GM18507 (cell line): ENCODE measurements around the gene KRTAP4-16.
"Not testable (repeated sequence)": the region's sequence is repeated elsewhere in the genome, so short reads cannot be mapped to it uniquely, and the experiment has no call there.

Experiments used
- DNase-seq: peaks from one replicate; pipeline ENCODE4 v3.0.0; 2011; ENCODE audit warnings: low read depth; ENCODE audit not compliant: insufficient read length; ENCODE audit errors: extremely low spot score
- FAIRE-seq: peaks from 2 replicates; lab custom pipeline; 2011; peaks lifted over from hg19 to GRCh38; lab: Jason Lieb, UNC

The KRTAP4-16 gene

GRCh38 chr17:41121742-41122141 lies 19.7 kb upstream of the KRTAP4-16 start:
- no peak for FAIRE-seq
- DNase-seq: no peak

- not testable (repeated sequence) for DNase-seq
- peak; percentile 52 for FAIRE-seq
These were observed 18.0 kb upstream of the KRTAP4-16 start for GRCh38 chr17:41119696-41120690.

GRCh38 chr17:41118721-41119120 lies 16.7 kb upstream of the KRTAP4-16 start:
- no peak for FAIRE-seq
- no peak for DNase-seq

GRCh38 chr17:41117846-41118386 lies 15.9 kb upstream of the KRTAP4-16 start, which contains the start of gene KRTAP4-11:
Gene KRTAP4-11, minus strand, starts transcription at chr17:41118373. Its CDS starts 58 bp downstream, at chr17:41118315.
- not testable (repeated sequence) for FAIRE-seq, DNase-seq

GRCh38 chr17:41116297-41116696 lies 14.3 kb upstream of the KRTAP4-16 start:
- DNase-seq (no peak), FAIRE-seq (no peak)

GRCh38 chr17:41111151-41111885 lies 9.3 kb upstream of the KRTAP4-16 start:
- FAIRE-seq: no peak
- no peak for DNase-seq

GRCh38 chr17:41108728-41109386 lies 6.8 kb upstream of the KRTAP4-16 start:
- FAIRE-seq, DNase-seq: not testable (repeated sequence)

GRCh38 chr17:41107941-41108450 lies 6.0 kb upstream of the KRTAP4-16 start:
- FAIRE-seq (no peak), DNase-seq (no peak)

- not testable (repeated sequence) for FAIRE-seq, DNase-seq
These were observed 3.3 kb upstream of the KRTAP4-16 start, which contains the start of gene KRTAP4-9 for GRCh38 chr17:41105347-41105746. Gene KRTAP4-9, plus strand, starts transcription at chr17:41105389. Its CDS starts 0 bp downstream, at chr17:41105389.

GRCh38 chr17:41104386-41105038 lies 2.5 kb upstream of the KRTAP4-16 start:
- DNase-seq: not testable (repeated sequence)
- FAIRE-seq: peak; percentile 12

- FAIRE-seq: no peak
- no peak for DNase-seq
These were observed 1.9 kb upstream of the KRTAP4-16 start for GRCh38 chr17:41103896-41104295.

GRCh38 chr17:41099682-41100480 lies 2.1 kb downstream of the KRTAP4-16 start:
- not testable (repeated sequence) for FAIRE-seq

GRCh38 chr17:41098481-41098880 lies 3.5 kb downstream of the KRTAP4-16 start:
- DNase-seq: no peak
- no peak for FAIRE-seq

More at GRCh38 chr17:41099682-41100480, 2.1 kb downstream of the KRTAP4-16 start:
- not testable (repeated sequence) for DNase-seq

GRCh38 chr17:41098042-41098441 lies 4.0 kb downstream of the KRTAP4-16 start, which contains the start of gene KRTAP4-8:
Gene KRTAP4-8, minus strand, starts transcription at chr17:41098142. Its CDS starts 58 bp downstream, at chr17:41098084.
- no peak for FAIRE-seq
- no peak for DNase-seq

- no peak for FAIRE-seq
These were observed 6.0 kb downstream of the KRTAP4-16 start for GRCh38 chr17:41096055-41096454.

GRCh38 chr17:41088760-41089352 lies 13.2 kb downstream of the KRTAP4-16 start:
- DNase-seq: not testable (repeated sequence)
- peak; percentile 38 for FAIRE-seq

More at GRCh38 chr17:41096055-41096454, 6.0 kb downstream of the KRTAP4-16 start:
- DNase-seq: no peak
